WI38 (cell line): ENCODE measurements around the gene LONRF2.

Experiments
- H3K4me3 ChIP-seq: 2 replicates; pipeline ENCODE4 v1.5.1; 2011; ENCODE audit warnings: low read depth, mild to moderate bottlenecking, control low read depth, low read length
- CTCF ChIP-seq: IDR thresholded peaks from 2 replicates; pipeline ENCODE4 v1.5.1; 2012; ENCODE audit warnings: low read depth, mild to moderate bottlenecking, control low read depth, low read length

Gene LONRF2

GRCh38 chr2:100246163-100247145 lies 75.8 kb downstream of the LONRF2 start:
- peak; percentile 36 for TF ChIP-seq CTCF
- H3K4me3 ChIP-seq: no peak overlapping the region

GRCh38 chr2:100245681-100246080 lies 76.6 kb downstream of the LONRF2 start:
- H3K4me3 ChIP-seq: no peak overlapping the region
- TF ChIP-seq CTCF: no peak

GRCh38 chr2:100244881-100245605 lies 77.3 kb downstream of the LONRF2 start:
- H3K4me3 ChIP-seq: no peak overlapping the region
- no peak for TF ChIP-seq CTCF

GRCh38 chr2:100243631-100244030 lies 78.7 kb downstream of the LONRF2 start:
- no peak for TF ChIP-seq CTCF

GRCh38 chr2:100242891-100243619 lies 79.2 kb downstream of the LONRF2 start:
- H3K4me3 ChIP-seq: no peak overlapping the region
- peak; percentile 85 for TF ChIP-seq CTCF

More at GRCh38 chr2:100243631-100244030, 78.7 kb downstream of the LONRF2 start:
- no peak overlapping the region for H3K4me3 ChIP-seq

- TF ChIP-seq CTCF: no peak
- H3K4me3 ChIP-seq: no peak overlapping the region
Measured at GRCh38 chr2:100242476-100242875, 79.8 kb downstream of the LONRF2 start.
